Pulmonary artery endothelial cell (primary cell): Measurements from ENCODE around the gene PRSS48. TPM values are rescaled to one million over a fixed set of nuclear protein-coding genes. Genes with fewer than 3 reads are reported as not detected.
A peak's percentile ranks its signal among the peaks of the same experiment; 100 is the strongest.
"Not testable (repeated sequence)": the region's sequence is repeated elsewhere in the genome, so short reads cannot be mapped to it uniquely, and the experiment has no call there.

ENCODE experiments used
- DNase-seq: peaks from one replicate; pipeline ENCODE4 v3.0.0-alpha.2; 2011; ENCODE audit warnings: low read depth, low spot score
- total RNA-seq: library from RNA; depleted of rRNA; stranded (reverse); fragments of >200 nt; gene quantifications from 2 replicates; pipeline ENCODE4 v1.2.3, GENCODE V29; 2014

PRSS48 gene, protein sequence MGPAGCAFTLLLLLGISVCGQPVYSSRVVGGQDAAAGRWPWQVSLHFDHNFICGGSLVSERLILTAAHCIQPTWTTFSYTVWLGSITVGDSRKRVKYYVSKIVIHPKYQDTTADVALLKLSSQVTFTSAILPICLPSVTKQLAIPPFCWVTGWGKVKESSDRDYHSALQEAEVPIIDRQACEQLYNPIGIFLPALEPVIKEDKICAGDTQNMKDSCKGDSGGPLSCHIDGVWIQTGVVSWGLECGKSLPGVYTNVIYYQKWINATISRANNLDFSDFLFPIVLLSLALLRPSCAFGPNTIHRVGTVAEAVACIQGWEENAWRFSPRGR
- not detected in 2 replicates for total RNA-seq

DNA sequence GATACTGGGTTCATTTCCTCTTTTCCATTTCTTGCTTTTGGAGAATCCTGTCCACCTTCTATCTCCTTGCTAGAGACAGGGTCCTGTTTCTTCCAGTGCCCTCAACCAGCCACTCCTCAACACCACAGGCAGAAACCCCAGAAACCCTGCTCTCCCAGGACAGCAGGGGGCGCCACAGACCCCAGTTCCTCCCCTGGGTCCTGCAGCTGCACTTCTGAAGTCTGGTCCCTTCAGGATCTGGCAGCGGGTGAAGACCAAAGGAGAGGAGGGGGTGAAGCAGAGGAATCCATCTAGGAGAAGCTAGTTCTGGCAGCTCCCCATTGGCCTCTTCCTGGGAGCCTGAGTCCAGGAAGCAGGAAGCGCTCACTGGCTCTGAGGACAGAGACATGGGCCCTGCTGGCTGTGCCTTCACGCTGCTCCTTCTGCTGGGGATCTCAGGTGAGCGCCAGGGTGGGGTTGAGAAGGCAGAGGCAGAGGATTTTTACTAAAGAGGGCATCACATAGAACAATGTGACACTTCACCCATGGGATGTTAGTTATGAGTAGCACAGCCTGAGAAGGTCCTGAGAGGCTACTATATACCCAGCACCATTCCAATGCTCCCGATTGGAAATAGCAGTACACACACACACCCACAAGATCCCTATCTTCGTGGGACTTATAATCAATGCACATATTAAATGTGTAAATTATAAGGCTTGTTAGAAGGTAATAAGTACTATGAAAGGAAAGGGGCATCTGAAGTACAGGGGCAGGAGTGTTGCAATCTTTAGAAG lies at the start of gene PRSS48:
PRSS48 (plus strand) TSS at position 375 of the 776 bp plus-strand sequence; CDS start at position 387, 12 bp downstream.
- peak; percentile 13 for DNase-seq

DNA sequence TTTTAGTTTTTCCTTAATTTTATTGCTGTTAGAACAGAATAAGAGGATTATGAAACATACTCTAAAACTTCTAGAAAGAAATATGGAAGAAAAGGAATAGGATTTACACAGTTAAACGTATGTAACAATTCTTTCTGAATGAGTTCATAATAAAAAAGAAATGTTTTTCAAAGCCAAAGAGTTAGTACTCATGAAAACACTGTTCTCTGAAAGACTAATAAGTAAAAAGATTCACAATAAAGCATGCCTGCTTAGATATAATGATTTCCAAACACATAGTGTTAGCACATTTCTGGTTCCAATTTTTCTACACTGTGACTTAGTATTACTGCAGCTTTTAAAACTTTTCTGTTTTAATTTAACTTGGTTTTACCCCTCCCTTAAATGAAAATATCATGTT lies 49.8 kb upstream of the PRSS48 start:
- no peak for DNase-seq

DNA sequence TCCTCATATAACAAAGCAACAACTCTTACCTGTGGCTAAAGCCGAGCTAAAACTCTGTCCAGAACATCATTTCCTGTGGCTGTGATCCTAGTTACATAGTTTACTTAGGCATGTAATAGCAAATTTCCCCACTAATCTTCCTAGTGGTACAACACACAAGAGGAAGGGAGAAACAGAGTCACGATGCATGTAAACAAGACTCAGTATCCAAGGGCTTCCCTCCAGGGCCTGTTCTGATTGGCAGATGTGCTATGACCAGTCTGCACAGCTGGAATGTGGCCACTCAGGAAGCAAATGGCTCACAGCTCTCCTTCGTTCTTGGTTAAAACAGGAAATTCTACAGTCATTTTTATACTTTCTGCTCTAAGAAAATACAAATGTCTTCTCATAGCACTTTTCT lies 49.2 kb upstream of the PRSS48 start:
- DNase-seq = peak; percentile 100

DNA sequence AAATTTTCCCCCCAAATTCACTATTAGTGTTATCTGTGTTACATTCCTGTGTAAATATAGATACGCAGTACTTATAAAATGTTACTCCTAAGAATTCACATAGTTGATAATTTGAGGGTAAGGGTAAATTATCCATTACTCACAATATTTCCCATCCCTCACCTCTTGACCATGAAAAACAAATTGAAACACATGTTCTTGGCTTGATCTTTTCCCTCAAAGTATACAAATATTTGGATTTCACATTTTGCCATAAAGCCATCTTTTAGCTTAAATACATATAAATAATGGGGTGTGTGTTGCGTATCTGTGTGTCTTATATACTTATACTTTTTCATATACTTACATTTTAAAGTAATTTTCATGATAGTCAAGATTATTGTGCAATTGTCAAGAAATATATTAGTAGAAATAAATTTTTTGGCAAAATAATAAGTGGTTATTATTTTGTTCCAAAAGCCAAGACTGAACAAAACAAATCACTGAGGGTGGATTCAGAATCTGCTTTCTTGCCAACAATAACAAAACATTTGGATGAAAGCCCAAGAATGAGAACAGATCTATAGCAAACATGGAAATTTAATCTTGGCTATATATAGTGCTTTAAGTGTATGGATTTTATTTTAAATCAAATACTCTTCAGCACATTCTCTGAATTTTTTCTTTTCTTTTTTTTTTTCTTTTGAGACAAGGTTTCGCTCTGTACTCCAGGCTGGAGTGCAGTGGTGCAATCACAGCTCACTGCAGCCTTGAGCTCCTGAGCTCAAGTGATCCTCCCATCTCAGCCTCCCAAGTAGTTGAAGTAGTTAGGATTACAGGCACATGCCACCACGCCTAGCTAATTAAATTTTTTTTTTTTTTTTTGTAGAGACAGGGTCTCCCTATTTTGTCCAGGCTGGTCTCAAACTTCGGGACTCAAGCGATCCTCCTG lies 48.5 kb upstream of the PRSS48 start:
- peak; percentile 49 for DNase-seq

DNA sequence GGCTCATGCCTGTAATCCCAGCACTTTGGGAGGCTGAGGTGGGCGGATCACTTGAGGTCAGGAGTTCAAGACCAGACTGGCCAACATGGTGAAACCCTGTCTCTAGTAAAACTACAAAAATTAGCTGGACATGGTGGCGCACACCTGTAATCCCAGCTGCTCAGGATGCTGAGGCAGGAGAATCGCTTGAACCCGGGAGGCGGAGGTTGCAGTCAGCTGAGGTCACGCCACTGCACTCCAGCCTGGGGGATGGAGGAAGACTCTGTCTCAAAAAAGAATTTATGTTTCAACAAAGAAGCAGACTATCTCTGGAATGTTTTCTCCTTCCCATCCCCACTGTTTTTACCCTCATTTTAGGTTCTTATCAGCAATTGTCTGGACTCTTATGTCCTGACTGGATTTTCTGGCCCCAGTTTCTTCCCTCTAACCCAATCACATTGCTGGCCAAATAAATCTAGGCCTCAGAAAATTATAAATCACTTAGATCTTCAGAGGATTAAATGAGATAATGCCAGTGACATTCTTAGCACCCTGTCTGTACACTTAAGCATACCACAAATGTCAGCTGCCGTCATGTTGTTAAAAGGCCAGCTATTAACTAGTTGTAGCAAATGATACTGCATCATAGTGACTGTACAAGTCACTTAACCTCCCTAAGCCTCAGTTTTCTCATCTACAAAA lies 44.9 kb upstream of the PRSS48 start:
- DNase-seq = no peak

DNA sequence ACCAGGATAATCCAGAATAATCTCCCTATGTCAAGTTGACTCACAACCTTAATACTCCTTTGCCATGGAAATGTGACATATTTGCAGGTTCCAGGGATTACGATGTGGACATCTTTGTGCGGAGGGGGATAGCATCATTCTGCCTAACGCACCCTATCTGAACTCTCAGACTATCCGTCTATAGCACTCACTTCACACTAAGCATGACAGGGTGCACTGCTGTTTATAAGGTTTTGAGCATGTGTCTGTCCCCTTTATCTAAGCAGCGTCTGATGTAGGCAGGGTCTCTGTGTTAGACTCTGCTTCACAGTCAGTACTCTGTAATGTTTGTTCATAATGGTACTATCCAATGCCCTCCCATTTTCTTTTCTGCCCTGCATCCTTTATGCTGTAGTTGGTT lies 43.4 kb upstream of the PRSS48 start:
- no peak for DNase-seq

DNA sequence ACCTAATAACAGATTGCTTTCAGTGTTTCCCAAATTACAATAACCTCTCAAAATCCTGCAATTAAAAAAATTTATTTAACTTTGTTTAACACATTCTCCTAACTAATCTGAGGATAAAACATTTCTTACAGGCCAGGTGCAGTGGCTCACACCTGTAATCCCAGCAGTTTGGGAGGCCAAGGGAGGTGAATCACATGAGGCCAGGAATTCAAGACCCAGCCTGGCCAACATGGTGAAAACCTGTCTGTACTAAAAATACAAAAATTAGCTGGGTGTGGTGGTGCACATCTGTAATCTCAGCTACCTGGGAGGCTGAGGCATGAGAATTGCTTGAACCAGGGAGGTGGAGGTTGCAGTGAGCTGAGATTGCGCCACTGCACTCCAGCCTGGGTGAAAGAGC lies 41.6 kb upstream of the PRSS48 start:
- not testable (repeated sequence) for DNase-seq

DNA sequence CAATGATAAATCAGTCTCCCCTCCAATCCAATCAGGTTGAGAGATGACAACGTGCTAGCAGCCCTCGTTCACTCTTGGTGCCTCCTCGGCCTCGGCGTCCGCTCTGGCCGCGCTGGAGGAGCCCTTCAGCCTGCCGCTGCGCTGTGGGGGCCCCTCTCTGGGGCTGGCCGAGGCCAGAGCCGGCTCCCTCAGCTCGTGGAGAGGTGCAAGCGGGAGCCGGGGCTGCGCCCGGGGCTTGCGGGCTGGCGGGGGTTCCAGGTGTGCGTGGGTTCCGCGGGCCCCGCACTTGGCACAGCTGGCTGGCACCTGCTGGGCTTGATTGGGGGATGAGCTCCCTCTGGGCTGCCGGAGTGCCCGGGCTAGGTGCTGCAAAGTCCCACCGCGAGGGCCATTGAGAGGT lies 40.9 kb upstream of the PRSS48 start:
- DNase-seq = no peak

DNA sequence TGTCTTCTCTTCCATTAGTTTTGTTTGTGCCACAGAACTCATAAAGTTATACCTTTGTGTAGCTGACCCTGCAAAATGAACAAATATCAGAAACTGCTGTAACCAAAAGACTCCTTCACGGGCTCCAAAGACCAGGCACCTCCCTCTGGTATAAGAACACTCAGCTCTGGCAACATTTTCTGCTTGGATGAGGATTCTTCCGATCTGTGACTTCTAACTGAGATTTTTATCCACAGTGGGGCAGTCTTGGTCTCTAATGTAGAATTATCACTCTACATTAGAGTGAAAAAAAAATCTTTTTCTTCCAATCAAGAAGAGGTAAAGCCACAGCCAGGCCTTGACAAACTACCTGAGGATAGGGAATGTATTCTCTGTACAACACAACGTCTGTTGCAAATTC lies 38.5 kb upstream of the PRSS48 start:
- no peak for DNase-seq

DNA sequence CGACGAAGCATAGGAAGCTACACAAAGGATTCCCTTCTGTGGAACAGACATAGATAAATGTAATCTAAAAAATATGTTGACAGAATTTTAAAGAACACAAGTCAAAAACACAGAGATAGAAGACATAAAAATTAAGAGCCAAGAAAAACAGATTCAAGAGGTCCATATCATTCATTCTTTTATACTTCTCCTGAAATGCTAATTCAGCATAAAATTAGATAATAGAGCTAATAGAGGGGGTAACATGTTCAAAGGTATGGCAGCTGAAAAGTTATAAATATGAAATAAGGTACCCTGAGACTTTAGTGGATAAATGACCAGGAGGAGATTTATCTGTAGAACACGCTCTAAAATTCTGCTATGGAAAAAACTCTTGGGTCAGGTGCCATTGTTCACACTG lies 37.4 kb upstream of the PRSS48 start:
- DNase-seq = no peak

DNA sequence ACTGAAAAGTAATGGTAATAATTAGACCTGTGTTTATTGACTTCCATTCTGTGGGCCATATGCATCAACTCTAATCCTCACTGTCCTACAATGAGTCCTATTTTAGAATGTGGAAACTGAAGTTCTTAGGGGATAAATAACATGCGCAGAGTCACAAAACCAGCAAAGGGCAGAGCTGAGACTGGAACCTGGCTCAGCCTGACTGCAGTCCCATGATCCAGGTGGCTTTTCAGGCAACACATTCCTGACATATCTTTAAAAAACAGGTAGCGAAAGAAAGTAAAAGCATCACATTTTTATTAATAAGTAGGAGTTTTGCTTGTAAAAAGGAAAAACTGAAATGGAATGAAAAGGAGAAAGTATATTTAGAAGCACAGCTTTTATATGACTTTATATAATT lies 34.7 kb upstream of the PRSS48 start:
- DNase-seq = no peak

DNA sequence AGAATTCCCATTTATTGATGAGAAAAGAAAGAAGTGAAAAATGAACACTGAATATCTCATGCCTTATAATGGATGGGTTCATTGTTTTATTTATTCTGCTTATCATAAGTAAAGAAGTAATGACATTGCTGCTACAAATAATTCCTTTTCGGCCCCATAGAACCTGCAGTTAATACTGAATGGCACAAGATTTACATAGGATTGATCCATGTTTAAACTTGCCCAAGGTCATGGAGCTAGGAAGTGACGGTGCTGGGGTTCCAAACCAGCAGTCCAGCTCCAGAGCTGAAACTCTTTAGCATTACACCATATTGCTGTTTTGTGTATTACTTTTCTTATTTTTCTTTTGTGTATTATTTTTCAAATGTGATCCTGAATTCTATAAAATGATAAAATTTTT lies 30.2 kb upstream of the PRSS48 start:
- no peak for DNase-seq

DNA sequence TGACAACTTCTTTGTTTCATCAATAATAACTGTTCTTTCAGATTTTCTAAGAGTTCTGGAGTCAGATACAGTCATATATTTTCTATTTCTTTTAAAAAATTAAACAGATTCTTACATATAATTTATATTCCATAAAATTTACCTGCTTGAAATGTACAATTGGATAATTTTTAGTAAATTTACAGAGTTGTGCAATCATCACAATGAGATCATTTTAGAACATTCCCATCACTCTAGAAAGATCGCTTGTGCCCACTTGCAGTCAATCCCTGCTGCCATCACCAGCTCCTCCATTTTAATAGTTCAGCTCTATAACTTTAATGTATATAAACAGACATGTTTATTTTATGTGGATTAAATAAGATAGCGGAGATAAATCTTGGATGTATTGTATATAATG lies 29.6 kb upstream of the PRSS48 start:
- no peak for DNase-seq

DNA sequence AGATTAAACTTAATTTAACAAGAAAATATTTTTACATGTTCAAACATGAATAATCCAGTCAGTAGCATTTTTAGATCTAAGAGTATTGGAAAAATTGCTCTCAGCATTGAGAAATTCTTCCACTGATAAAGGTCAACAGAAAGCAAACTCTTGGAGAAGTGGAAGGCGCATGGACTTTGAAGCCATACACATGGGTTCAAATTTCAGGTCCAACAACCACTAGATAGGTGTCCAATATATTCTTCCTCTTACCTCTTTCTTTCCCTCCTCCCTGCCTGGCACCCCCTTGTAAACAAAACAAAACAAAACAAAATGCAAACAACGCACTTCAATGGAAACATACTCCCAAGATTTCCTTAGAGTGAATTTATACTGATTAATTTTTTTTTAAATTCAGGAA lies 28.4 kb upstream of the PRSS48 start:
- DNase-seq = no peak

DNA sequence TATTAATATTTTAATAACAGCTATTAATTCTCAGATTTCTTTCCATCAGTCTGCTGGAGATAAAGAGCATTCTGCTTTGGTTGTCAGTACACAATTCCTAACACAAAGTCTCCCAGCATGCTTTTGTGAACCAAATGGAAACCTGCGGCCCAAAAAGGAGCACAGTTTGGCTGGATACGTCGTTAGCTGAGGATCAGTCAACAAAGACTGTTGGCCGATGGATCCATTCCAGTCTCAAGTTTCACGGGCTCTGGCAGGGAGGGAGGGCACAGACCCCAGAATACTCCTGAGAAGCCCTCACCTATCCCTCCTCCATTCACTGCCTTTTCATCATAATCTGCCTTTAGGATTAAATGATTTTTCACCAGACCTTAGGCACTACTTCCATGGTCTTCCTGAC lies 26.3 kb upstream of the PRSS48 start:
- no peak for DNase-seq

DNA sequence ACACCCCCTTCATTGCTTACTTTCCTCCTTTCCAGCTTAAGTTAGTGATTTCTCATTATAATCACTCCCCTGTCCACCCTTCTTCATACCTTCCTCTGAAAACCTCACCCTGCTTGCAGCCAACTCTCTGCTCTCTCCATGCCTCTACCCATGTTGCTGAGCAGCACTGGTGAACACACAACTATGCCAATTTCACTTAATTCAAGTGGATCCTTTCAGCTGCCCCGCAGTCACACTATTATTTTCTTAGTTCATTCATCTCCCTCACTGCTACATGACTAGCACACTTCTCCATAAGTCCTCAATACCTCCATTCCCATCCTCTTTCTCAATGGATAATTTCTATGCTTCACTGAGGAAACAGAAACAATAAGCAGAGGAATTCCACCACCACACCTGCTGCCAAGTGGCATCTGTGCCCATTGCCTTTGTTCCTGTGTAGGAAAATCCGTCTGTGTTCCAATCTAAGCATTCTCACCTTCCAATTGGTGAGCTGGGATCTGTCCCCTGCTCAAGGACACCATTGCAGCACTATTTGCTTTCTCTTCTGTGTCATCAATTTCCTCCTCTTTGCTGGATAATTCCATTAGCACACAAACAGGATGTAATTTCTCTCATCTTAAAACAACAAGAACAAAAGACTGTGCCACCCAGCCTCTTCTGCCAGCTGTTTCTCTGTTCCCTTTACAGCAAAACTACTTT lies 25.2 kb upstream of the PRSS48 start:
- no peak for DNase-seq

DNA sequence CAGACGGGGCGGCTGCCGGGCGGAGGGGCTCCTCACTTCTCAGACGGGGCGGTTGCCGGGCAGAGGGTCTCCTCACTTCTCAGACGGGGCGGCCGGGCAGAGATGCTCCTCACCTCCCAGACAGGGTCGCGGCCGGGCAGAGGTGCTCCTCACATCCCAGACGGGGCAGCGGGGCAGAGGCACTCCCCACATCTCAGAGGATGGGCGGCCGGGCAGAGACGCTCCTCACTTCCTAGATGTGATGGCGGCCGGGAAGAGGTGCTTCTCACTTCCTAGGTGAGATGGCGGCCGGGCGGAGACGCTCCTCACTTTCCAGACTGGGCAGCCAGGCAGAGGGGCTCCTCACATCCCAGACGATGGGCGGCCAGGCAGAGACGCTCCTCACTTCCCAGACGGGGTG lies 21.7 kb upstream of the PRSS48 start:
- DNase-seq = not testable (repeated sequence)

DNA sequence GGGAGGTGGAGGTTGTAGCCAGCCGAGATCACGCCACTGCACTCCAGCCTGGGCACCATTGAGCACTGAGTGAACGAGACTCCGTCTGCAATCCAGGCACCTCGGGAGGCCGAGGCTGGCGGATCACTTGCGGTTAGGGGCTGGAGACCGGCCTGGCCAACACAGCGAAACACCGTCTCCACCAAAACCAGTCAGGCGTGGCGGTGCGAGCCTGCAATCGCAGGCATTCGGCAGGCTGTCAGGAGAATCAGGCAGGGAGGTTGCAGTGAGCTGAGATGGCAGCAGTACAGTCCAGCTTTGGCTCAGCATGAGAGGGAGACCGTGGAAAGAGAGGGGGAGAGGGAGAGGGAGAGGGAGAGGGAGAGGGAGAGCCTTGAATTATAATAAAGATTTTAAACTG lies 21.3 kb upstream of the PRSS48 start:
- not testable (repeated sequence) for DNase-seq

DNA sequence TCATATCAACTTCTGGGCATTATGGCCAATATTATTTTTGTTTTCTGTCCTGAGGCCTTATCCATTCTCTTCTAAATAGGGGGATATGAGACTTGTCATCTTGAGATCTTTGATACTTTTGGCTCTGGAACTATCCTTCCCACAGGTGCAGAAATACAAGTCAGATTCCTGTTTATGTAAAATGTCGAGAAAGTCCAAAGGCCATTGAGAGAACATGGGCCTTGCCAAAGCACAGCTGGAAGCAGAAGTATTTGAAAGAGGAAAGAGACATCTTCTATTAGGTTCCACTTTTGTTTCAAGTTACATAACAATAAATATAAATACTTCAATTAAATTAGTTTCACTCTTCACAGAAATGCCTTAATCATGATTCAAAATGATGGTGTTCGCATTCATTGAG lies 20.8 kb upstream of the PRSS48 start:
- DNase-seq = no peak

DNA sequence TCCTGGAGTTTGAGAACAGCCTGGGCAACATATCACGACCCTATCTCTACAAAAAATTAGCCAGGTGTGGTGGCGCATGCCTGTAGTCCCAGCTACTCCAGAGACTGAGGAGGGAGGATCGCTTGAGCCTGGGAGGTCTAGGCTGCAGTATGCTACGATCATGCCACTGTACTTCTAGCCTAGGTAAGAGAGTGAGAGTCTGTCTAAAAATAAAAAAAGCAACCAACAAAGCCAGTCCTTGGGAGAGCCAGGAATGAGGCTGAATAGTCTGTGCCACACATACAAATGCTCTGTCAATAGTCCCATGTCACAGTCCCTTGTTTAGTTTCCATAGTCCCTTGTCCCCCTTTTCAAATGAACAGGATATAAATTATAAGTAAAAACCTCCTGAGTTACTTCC lies 19.3 kb upstream of the PRSS48 start:
- DNase-seq = no peak

DNA sequence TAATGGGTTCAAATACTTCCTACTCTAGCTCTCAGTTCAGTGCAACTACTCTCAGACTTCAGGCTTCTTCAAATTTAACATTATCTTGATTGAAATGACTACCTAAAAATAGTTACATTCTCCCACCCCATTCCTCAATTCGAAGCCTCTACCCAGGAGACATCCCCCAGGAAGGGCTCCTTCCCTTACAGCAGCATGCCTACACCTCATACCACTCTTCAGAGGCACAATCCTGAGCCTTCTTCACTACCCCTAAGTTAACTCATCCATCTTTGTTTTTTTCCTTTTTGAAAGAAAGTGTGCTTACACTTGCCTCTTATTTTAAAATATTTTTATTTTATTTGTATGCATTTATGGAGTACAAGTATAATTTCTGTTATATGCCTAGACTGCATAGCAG lies 17.2 kb upstream of the PRSS48 start:
- no peak for DNase-seq
